MM.1S (cell line): ENCODE measurements around the gene MAP3K3.

Experiments
- DNase-seq: peaks from one replicate; pipeline ENCODE4 v3.0.0-alpha.2; 2015
- H2AFZ ChIP-seq: fragments of 300-600 bp; sonication (generic); 2 replicates; pipeline ENCODE4 v1.6.0; 2016; ENCODE audit warnings: antibody characterized with exemption, low read length
- H3F3A ChIP-seq: fragments of 300-600 bp; sonication (generic); 2 replicates; pipeline ENCODE4 v1.6.1; 2016; ENCODE audit warnings: mild to moderate bottlenecking, antibody characterized with exemption, low read length, moderate library complexity, mixed read lengths; ENCODE audit not compliant: insufficient read depth
- H3K27ac ChIP-seq: fragments of 300-600 bp; sonication (generic); 2 replicates; pipeline ENCODE4 v1.5.1; 2016; ENCODE audit warnings: mild to moderate bottlenecking, low read length
- H3K27me3 ChIP-seq: fragments of 300-600 bp; sonication (generic); replicated peaks from 2 replicates; pipeline ENCODE4 v1.6.0; 2016; ENCODE audit warnings: low read length; ENCODE audit not compliant: insufficient read depth
- H3K36me3 ChIP-seq: fragments of 300-600 bp; sonication (generic); replicated peaks from 2 replicates; pipeline ENCODE4 v1.6.1; 2016; ENCODE audit warnings: mild to moderate bottlenecking, low read length, mixed read lengths; ENCODE audit not compliant: insufficient read depth
- H3K4me1 ChIP-seq: fragments of 300-600 bp; sonication (generic); 2 replicates; pipeline ENCODE4 v1.6.1; 2016; ENCODE audit warnings: low read length, mixed read lengths
- H3K4me2 ChIP-seq: fragments of 300-600 bp; sonication (generic); 2 replicates; pipeline ENCODE4 v1.6.0; 2016; ENCODE audit warnings: low read depth, low read length
- H3K4me3 ChIP-seq: fragments of 300-600 bp; sonication (generic); 2 replicates; pipeline ENCODE4 v1.5.1; 2016; ENCODE audit warnings: low read length, mixed read lengths
- H3K79me2 ChIP-seq: fragments of 300-600 bp; sonication (generic); 2 replicates; pipeline ENCODE4 v1.6.1; 2016; ENCODE audit warnings: mixed run types, low read length, mixed read lengths
- H3K9ac ChIP-seq: fragments of 300-600 bp; sonication (generic); 2 replicates; pipeline ENCODE4 v1.6.1; 2016; ENCODE audit warnings: low read length, mixed read lengths
- H3K9me2 ChIP-seq: fragments of 300-600 bp; sonication (generic); replicated peaks from 2 replicates; pipeline ENCODE4 v1.6.1; 2016; ENCODE audit warnings: mild to moderate bottlenecking, low read length, mixed read lengths; ENCODE audit not compliant: insufficient read depth
- H3K9me3 ChIP-seq: fragments of 300-600 bp; sonication (generic); replicated peaks from 2 replicates; pipeline ENCODE4 v1.6.1; 2016; ENCODE audit warnings: mild to moderate bottlenecking, low read length, mixed read lengths; ENCODE audit not compliant: insufficient read depth
- H4K20me1 ChIP-seq: fragments of 300-600 bp; sonication (generic); 2 replicates; pipeline ENCODE4 v1.6.1; 2016; ENCODE audit warnings: mild to moderate bottlenecking, low read length, moderate library complexity, mixed read lengths; ENCODE audit not compliant: insufficient read depth
- EZH2 ChIP-seq: fragments of 300-600 bp; sonication (generic); optimal IDR thresholded peaks from 2 replicates; pipeline ENCODE3; 2017; ENCODE audit warnings: low read depth, mild to moderate bottlenecking, antibody characterized with exemption, low read length, mixed read lengths
- EZH2phosphoT487 ChIP-seq: fragments of 300-600 bp; sonication (generic); IDR thresholded peaks from 2 replicates; pipeline ENCODE4 v1.6.1; 2018; ENCODE audit warnings: antibody characterized with exemption, low read length
- TF ChIP-seq, protein P1 (sequence below): fragments of 300-600 bp; sonication (generic); IDR thresholded peaks from 2 replicates; pipeline ENCODE4 v1.5.1; 2016; ENCODE audit warnings: antibody characterized with exemption, low read length, mixed read lengths

The MAP3K3 gene

DNA sequence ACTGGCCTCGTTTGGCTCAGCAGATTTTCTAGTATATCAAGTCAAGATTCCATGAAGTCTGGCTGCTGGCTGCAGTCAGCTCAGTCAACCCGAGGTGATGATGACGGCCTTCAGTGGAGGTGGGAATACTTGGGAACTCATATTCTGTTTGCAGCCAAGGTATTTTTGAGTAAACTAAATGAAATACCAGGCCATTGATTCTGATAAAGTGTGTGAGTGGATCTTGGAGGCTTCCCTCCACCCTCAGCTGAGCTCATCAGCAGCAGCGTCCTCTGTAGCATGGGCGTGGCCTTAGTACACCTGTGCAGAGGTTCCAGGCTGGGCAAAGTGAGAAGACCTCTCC, 43.5 kb upstream of the MAP3K3 start:
- Histone ChIP-seq H3K9me2 (no peaks in the 10 kb centered on the region), H3K27ac (no peak overlapping the region), H4K20me1 (peaks cover 11% of the 10 kb centered on the region; the same call in 1 of the 2 replicates), H3K9me3 (no peaks in the 10 kb centered on the region), H3K9ac (no peak overlapping the region), H3K79me2 (peaks cover 44% of the 10 kb centered on the region), H2AFZ (no peak overlapping the region), H3K4me2 (no peak overlapping the region), H3K4me3 (no peak overlapping the region), H3K27me3 (no peaks in the 10 kb centered on the region), H3F3A (no peaks in the 10 kb centered on the region), H3K4me1 (no peaks in the 10 kb centered on the region), H3K36me3 (peaks cover 5% of the 10 kb centered on the region; the same call in 1 of the 2 replicates)
- TF ChIP-seq EZH2phosphoT487 (no peak), EZH2 (no peak)
- TF ChIP-seq, protein P1, sequence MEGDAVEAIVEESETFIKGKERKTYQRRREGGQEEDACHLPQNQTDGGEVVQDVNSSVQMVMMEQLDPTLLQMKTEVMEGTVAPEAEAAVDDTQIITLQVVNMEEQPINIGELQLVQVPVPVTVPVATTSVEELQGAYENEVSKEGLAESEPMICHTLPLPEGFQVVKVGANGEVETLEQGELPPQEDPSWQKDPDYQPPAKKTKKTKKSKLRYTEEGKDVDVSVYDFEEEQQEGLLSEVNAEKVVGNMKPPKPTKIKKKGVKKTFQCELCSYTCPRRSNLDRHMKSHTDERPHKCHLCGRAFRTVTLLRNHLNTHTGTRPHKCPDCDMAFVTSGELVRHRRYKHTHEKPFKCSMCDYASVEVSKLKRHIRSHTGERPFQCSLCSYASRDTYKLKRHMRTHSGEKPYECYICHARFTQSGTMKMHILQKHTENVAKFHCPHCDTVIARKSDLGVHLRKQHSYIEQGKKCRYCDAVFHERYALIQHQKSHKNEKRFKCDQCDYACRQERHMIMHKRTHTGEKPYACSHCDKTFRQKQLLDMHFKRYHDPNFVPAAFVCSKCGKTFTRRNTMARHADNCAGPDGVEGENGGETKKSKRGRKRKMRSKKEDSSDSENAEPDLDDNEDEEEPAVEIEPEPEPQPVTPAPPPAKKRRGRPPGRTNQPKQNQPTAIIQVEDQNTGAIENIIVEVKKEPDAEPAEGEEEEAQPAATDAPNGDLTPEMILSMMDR: no peak
- DNase-seq: no peak

DNA sequence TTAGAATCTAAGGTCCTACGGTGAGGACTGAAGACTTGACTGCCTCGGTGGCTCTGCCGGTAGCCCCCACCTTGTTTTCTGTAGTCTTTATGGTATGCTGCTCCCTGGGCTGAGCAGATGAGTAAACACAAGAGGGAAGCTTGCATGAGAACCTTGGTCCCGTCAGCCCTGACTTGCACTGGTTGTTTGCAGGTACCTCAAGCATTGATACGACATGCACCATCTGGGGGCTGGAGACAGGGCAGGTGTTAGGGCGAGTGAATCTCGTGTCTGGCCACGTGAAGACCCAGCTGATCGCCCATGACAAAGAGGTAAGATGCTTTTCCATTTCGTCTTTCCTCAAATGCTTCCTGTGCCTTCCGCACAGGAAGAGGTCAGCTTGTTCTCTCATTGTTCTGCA, 42.6 kb upstream of the MAP3K3 start:
- H4K20me1 ChIP-seq: peaks cover 8% of the 10 kb centered on the region; the same call in 1 of the 2 replicates
- DNase-seq: no peak
- peaks cover 5% of the 10 kb centered on the region; the same call in 1 of the 2 replicates for H3K36me3 ChIP-seq
- H3K4me1 ChIP-seq: no peaks in the 10 kb centered on the region
- peaks cover 35% of the 10 kb centered on the region for H3K79me2 ChIP-seq
- H2AFZ ChIP-seq: no peak overlapping the region
- H3F3A ChIP-seq: no peaks in the 10 kb centered on the region
- H3K27me3 ChIP-seq: no peaks in the 10 kb centered on the region
- H3K9me3 ChIP-seq: no peaks in the 10 kb centered on the region
- H3K9ac ChIP-seq: no peak overlapping the region
- no peak overlapping the region for H3K27ac ChIP-seq
- no peak overlapping the region for H3K4me3 ChIP-seq
- TF ChIP-seq EZH2: no peak
- TF ChIP-seq, protein P1: no peak
- H3K4me2 ChIP-seq: no peak overlapping the region
- no peaks in the 10 kb centered on the region for H3K9me2 ChIP-seq

GRCh38 chr17:63587770-63588169, 34.4 kb upstream of the MAP3K3 start:
- Histone ChIP-seq H3K79me2 (peaks cover 2% of the 10 kb centered on the region; the same call in 1 of the 2 replicates), H3K9ac (no peak overlapping the region), H4K20me1 (no peaks in the 10 kb centered on the region), H3K36me3 (peaks cover 3% of the 10 kb centered on the region; the same call in 1 of the 2 replicates), H3F3A (no peaks in the 10 kb centered on the region), H3K4me1 (0 out of 2 replicates have a peak, but pooled peaks cover 3% of the 10 kb centered on the region), H3K9me3 (no peaks in the 10 kb centered on the region), H3K4me2 (no peak overlapping the region), H3K9me2 (no peaks in the 10 kb centered on the region), H2AFZ (no peak overlapping the region), H3K27ac (no peak overlapping the region), H3K27me3 (no peaks in the 10 kb centered on the region), H3K4me3 (no peak overlapping the region)
- TF ChIP-seq EZH2 (no peak), EZH2phosphoT487 (no peak)
- TF ChIP-seq, protein P1: no peak
- no peak for DNase-seq
